GM19395 (cell line): ENCODE measurements around the gene CD276.
"Not testable (repeated sequence)": the region's sequence is repeated elsewhere in the genome, so short reads cannot be mapped to it uniquely, and the experiment has no call there.

Source experiments
- ATAC-seq: cut with Tn5 transposase; IDR thresholded peaks from one replicate; pipeline ENCODE4 v1.9.1; 2021; ENCODE audit warnings: mild to moderate bottlenecking, moderate library complexity; ENCODE audit not compliant: unreplicated experiment

The CD276 gene

GRCh38 chr15:73709686-73710085 is 25.5 kb downstream of the CD276 start:
- no peak for ATAC-seq

DNA sequence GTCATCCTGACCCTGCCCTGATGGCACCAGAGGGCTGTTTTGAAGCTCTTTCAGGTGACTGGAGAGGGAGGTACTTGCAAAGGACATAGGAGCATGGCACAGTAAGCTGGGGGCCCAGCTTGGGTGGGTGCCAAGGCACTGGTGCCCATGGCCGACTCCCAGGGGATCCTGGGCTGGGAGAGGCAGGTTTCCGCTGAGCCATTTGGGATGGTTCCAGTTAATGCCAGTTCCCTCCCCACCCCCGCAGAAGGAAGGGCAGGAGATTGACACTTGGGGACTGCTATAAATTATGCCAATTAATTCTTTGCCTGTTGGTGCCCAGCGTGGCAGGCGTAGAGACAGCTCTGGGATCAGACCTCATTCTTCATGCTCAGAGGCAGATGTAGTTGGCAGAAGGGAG is 26.1 kb downstream of the CD276 start:
- no peak for ATAC-seq

GRCh38 chr15:73711526-73711925 is 27.3 kb downstream of the CD276 start:
- no peak for ATAC-seq

DNA sequence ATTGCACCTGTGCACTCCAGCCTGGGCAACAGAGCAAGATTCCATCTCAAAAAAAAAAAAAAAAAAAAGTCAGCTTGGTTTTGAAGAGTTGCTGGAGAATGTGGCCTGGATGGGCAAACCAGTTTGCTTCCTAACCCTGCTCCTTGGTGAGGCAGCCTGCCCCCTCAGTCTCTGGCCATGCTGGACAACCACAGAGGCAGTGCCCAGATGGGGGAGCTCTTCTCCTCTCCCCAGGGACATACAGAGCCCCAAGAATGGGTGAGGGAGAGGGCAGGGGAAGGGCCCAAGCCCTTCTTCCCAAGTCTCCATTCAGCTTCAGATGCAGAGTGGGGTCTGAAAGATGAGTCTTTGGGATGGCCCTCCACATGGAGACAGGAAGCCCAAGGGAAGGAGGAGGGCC is 27.9 kb downstream of the CD276 start:
- ATAC-seq, result no peak

DNA sequence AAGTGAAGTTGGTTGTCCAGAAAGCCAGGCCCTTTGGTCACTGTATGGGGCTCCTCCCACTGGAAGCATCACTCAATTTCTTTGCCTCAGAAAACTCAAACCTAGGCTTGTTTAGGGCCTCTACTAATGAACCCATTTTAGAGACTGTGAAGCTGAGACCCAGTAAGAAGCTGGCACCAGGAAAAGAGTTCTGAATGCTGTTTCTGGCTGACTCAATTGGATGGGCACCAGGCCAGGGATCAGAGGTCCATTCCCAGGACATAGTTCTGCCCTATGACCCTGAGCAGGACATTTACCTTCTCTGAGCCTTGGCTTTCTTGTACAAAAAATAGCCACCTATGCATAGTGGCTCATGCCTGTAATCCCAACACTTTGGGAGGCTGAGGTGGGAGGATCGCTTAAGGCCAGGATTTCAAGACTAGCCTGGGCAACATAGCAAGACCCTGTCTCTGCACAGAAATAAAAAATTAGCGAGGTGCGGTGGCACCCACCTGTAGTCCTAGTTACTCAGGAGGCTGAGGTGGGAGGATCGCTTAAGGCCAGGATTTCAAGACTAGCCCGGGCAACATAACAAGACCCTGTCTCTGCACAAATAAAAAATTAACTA is 30.6 kb downstream of the CD276 start:
- ATAC-seq, result no peak

GRCh38 chr15:73715417-73715816 is 31.2 kb downstream of the CD276 start:
- no peak for ATAC-seq

DNA sequence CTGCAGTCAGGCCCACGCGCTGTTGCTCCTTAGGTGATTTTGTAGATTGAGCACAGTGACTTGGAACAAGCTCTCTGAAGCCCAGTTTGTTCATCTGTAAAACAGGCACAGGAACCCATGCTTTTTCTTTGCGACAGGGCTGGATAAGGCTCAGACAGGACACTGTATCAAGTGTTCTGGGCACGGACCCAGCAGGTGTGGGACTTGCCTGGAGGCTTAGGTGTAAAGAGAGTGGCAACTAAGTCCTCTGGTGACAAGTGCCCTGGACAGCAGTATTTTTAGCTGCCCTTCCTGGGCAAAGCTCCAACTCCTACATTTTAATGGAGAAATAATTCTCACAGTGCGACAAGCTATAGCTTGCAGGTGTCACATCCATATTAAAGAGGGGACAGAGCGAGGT is 32.2 kb downstream of the CD276 start:
- ATAC-seq, result no peak

- ATAC-seq, result no peak
Observed at GRCh38 chr15:73717206-73717605, 33.0 kb downstream of the CD276 start.

DNA sequence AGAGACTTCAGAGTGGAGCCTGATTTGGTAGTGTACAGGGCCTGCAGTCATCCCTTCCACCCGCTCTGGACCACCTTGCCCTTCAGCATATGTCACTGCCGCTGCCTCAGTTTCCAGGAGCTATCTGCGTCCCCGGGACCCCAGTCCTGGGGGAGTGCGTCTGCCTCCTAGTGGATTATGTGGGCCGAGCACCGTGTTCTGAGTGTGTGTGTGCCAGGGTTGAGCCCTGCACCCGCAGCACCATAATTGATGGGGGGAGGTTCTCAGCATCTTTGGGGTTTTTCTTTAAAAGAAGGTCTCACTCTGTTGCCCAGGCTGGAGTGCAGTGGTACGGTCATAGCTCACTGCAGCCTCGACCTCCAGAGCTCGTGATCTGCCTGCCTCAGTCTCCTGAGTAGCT is 33.6 kb downstream of the CD276 start:
- no peak for ATAC-seq

GRCh38 chr15:73718694-73719093 is 34.5 kb downstream of the CD276 start:
- ATAC-seq, result no peak

DNA sequence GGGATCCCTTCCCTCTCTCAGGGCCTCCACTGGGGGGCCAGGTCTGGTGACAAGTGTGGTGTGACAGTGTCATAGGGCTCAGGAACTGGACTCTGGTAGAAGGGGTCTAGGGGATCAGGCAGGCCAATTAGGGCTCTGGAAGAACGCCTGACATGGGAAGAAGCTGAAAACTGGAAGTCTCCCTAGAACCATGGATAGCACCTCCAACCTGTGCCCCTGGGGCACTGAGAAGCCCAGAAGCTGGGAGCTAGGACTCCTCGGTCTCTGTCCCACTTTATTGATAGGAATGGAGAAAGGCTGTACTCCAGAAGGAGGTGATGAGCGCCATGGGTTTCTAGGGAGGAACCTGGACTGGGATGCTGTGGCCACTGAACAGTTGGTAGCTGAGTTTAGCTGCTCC is 38.2 kb downstream of the CD276 start:
- no peak for ATAC-seq

GRCh38 chr15:73723191-73723590 is 39.0 kb downstream of the CD276 start:
- ATAC-seq, result no peak

DNA sequence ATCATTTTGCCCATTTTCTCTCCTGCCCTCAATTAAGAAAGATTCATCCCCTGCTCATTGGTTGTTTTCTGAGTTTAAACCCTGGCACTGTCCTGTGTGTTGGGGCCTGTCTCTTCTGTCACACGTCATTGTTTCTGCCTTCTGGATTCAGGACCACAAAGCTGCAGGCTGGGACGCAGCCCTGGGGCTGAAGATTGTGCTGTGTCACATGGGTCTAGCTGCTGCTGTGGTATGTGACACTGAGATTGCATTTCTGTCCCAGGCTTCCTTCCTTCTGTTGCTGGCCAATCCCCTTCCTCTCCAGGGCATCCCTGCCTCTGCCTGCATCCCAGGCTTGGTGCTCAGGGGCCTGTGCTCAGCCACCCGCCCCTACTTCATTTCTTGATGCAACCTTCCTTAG is 40.0 kb downstream of the CD276 start:
- ATAC-seq, result no peak

DNA sequence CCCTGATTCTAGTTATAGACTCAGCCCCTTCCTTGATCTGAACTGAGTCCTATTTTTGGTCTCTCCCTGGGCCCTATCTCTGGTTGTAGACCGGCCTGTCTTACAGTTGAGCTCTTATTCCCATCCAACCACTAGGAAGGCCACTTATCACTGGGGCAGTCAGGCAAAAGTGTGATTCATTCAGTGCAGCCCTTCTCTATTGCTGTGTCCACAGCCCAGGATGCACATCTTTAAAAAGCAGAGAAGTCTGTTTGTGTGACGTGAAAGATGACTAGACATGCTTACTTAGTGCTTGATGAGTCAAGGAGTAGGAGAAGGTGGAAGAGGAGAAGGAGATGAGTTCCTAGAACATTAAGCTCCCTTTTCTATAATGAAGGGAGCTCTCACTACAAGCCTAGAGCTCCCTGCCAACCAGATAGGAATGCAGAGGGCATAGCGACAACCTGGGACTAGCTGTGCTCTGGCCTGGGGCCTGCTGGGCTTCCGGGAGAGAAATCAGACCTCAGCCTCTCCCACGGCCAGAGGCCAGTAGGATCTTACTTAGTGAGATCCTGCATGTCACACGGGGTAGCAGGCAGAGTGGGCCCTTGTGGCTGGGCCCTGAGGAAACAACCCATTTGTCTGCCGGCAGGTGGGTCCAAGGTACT is 43.3 kb downstream of the CD276 start:
- no peak for ATAC-seq

DNA sequence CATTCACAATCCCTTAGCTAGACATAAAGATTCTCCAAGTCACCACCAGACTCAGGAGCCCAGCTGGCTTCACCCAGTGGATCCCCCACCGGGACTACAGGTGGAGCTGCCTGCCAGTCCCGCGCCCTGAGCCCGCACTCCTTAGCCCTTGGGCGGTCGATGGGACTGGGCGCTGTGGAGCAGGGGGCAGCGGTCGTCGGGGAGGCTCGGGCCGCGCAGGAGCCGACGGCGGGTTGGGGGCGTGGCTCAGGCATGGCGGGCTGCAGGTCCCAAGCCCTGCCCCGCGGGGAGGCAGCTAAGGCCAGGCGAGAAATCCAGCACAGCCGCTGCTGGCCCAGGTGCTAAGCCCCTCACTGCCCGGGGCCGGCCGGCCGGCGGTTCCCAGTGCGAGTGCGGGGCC is 47.9 kb downstream of the CD276 start:
- ATAC-seq, result not testable (repeated sequence)

DNA sequence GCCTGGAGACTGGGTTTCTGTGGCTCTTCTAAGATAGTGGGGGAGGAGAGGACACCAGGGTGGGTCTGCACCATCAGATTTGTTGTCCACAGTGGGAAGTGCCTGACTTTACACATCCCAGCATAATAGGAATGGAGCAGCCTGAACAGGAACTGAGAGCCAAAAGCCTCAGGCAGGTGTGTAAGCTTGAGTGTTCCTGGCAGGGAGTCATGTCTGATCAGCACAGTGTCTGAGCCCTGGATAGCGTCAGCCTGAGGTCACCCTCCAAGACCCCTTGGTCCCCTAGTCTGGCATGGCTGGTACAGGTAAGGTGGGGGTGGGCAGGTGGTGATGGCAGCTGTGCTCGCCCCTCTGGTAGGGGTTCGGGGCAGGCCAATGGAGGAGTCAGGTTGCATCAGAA is 48.7 kb downstream of the CD276 start:
- no peak for ATAC-seq

DNA sequence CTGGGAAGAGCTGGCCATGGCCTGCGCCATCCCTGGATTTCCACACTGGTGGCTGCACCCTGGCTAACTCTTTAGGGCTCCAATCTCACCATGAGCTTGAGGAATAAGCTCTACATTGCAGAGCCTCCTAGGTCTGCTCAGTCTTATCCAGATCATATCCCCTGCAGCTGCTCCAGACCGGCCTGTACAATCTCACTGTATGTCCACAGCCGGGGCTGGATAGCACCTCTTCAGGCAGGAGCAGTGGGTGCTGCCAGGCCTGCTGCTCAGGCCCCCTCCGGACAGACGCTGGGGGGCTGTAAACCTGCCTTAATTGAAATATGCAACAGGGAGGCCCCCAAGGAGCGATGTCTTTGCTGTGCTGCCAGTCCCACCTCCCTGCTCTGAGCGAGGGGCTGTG is 53.4 kb downstream of the CD276 start:
- no peak for ATAC-seq

- no peak for ATAC-seq
Observed at GRCh38 chr15:73740152-73741048, 56.2 kb downstream of the CD276 start.

DNA sequence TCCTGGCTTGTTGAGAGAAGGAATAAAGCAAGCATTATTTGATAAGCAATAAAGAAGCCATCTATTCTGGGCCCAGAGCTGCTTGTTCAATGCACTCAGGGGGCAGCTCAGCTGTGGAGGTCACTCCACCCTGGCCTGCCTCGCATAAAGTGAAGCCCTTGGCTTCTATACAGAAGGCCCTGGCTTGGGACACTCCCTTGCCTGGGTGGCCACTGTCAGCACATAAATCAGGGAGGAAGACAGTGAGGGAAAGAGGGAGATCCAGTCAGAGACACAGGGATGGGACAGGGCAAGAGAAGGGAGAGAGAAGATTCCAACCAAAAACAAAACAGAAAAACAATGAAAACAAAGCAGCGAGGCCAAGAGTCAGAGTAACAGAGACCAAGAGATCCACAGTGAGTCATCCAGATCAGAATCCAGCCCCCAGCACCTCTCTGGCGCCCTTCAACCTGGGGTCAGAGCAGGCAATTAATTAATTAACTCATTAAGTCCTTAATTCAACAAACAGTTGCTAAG is 57.2 kb downstream of the CD276 start:
- no peak for ATAC-seq

DNA sequence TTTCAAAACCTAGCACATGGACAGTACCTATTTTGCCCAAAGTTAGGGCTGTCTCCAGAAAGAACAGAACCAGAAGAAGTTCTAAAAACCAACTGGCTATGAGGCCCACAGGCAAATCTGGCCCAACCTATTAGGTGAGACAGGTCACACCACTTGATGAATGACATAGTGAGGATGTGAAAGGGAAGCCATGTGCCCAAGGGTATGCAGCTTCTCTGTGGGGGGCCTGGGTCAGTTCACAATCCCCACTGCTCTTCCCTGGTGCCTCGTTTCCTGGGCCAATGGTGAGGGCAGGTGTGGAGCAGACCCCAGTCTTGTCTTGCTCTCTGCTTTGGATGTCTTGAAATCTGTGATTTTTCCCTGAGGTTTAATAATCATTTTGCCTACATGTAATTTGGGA is 60.1 kb downstream of the CD276 start:
- no peak for ATAC-seq

GRCh38 chr15:73745073-73745472 is 60.9 kb downstream of the CD276 start:
- no peak for ATAC-seq

GRCh38 chr15:73746261-73746660 is 62.1 kb downstream of the CD276 start:
- ATAC-seq, result no peak
